Stomach smooth muscle (tissue), 2 donors: ENCODE results near the gene CDKN2B-AS1.
"Not testable (repeated sequence)": the region's sequence is repeated elsewhere in the genome, so short reads cannot be mapped to it uniquely, and the experiment has no call there.

Source experiments
- H3K27ac ChIP-seq: one replicate; pipeline ENCODE4 v1.7.0; 2013; ENCODE audit warnings: mild to moderate bottlenecking, low read length, inconsistent platforms
- H3K27me3 ChIP-seq, 2 donors: one replicate each; pipeline ENCODE4 v1.7.0; 2013; ENCODE audit warnings: low read length in 2 of 2; ENCODE audit not compliant: insufficient read depth in 2 of 2, control insufficient read depth in 1 of 2
- H3K36me3 ChIP-seq, 2 donors: one replicate each; pipeline ENCODE4 v1.7.0; 2013; ENCODE audit warnings: low read length in 2 of 2; ENCODE audit not compliant: control insufficient read depth in 2 of 2, insufficient read depth in 2 of 2
- H3K4me1 ChIP-seq: one replicate; pipeline ENCODE4 v1.7.0; 2013; ENCODE audit warnings: low read length; ENCODE audit not compliant: control insufficient read depth, insufficient read depth
- H3K4me3 ChIP-seq, 2 donors: one replicate each; pipeline ENCODE4 v1.7.0; 2013; ENCODE audit warnings: low read length in 2 of 2
- H3K9ac ChIP-seq, 2 donors: one replicate each; pipeline ENCODE4 v1.7.0; 2013; ENCODE audit warnings: low read length in 2 of 2, mild to moderate bottlenecking in 1 of 2
- H3K9me3 ChIP-seq, 2 donors: one replicate each; pipeline ENCODE4 v1.7.0; 2013; ENCODE audit warnings: low read length in 2 of 2; ENCODE audit not compliant: control insufficient read depth in 2 of 2
- donor health status: healthy.
- donor health status: Pancreatic carcinoma.

CDKN2B-AS1 gene

DNA sequence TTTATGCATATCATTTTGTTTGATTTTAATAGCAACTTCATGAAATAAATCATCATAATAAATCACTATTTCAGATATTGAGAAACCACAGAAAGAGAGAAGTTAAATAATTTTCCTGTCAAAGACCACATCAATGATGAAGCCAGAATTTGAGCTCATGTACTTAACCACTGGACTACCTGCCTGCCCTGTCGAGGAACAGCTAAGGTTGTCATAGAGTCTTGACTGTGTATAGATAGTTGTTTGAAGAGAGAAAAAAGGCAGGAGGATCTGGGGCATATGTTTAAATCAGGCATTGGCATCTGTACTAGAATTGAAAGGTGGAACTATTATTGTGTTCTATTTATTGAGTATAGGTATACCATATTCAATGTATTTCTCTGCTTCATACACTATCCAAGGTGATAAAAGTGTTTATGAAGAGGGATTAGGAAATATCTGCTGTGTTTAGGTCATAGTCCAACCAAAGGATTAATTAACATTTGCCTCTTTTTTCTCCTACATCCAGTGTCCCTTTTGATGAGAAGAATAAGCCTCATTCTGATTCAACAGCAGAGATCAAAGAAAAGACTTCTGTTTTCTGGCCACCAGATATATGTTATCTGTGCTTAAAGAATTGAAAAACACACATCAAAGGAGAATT is 51.8 kb downstream of the CDKN2B-AS1 start:
- Histone ChIP-seq H3K9ac (no peak overlapping the region), H3K27ac (no peak overlapping the region), H3K9me3 (no peaks in the 10 kb centered on the region), H3K36me3 (no peaks in the 10 kb centered on the region), H3K27me3 (no peaks in the 10 kb centered on the region), H3K4me3 (no peak overlapping the region), H3K4me1 (no peaks in the 10 kb centered on the region)

DNA sequence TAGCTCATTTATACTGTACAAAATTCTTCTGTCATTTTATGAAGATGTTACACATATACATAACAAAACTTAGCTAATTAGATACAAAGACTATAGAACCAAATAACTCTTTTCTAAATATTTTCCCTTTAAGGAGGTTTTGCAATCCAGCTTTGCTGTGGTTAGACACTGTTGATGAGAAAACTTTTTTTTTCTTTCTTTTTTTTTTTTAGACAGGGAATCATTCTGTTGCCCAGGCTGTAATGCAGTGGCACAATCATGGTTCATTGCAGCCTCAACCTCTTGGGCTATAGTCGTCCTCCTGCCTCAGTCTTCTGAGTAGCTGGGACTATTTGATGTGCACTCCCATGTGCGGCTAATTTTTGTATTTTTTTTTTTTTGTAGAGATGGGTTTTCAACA is 53.0 kb downstream of the CDKN2B-AS1 start:
- H3K4me1 ChIP-seq: no peaks in the 10 kb centered on the region
- no peaks in the 10 kb centered on the region for H3K9me3 ChIP-seq
- no peak overlapping the region for H3K27ac ChIP-seq
- no peaks in the 10 kb centered on the region for H3K27me3 ChIP-seq
- no peak overlapping the region for H3K9ac ChIP-seq
- no peaks in the 10 kb centered on the region for H3K36me3 ChIP-seq
- no peak overlapping the region for H3K4me3 ChIP-seq

DNA sequence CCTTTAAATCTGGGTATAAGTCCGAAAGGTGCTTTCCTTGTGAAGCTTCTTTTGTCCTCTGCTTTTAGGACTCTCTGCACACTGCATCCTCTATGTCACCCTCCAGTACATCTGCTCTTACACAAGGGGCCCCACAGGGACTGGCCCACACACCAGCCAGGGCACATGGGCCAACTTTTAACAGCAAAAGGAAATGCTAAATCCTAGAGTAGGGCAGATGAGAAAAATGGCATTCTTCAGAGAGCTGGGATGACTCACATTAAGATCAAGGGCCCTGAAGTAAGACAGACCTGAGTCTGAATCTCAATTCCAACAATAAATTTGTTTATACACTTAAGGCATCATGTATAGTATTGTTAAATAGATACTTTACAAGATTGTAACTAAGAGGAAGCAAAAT is 54.8 kb downstream of the CDKN2B-AS1 start:
- Histone ChIP-seq H3K4me1 (no peaks in the 10 kb centered on the region), H3K9me3 (no peaks in the 10 kb centered on the region), H3K36me3 (no peaks in the 10 kb centered on the region), H3K4me3 (no peak overlapping the region), H3K27ac (no peak overlapping the region), H3K9ac (no peak overlapping the region), H3K27me3 (no peaks in the 10 kb centered on the region)

DNA sequence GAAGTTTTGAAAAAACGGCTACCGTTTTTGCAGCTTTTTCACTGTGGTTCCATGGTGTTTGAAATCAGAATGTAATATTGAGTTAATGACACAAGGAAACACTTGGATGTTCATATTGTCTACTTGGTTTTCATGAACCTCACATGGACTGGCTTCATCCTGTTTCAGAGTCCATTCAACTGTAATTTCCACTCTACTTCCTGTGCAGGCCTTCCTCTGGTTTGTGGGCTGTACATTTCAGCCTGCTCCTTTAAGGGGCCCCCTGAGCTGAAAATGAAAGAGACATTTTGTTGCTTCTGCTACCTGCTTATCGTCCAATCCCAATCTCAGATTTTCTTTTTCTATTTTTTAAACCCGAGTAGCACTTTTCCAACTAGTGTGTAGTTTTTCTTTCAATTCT is 56.3 kb downstream of the CDKN2B-AS1 start:
- no peak overlapping the region for H3K9ac ChIP-seq
- H3K9me3 ChIP-seq: no peaks in the 10 kb centered on the region
- H3K27ac ChIP-seq: no peak overlapping the region
- no peaks in the 10 kb centered on the region for H3K36me3 ChIP-seq
- H3K4me3 ChIP-seq: no peak overlapping the region
- no peaks in the 10 kb centered on the region for H3K27me3 ChIP-seq
- no peaks in the 10 kb centered on the region for H3K4me1 ChIP-seq

DNA sequence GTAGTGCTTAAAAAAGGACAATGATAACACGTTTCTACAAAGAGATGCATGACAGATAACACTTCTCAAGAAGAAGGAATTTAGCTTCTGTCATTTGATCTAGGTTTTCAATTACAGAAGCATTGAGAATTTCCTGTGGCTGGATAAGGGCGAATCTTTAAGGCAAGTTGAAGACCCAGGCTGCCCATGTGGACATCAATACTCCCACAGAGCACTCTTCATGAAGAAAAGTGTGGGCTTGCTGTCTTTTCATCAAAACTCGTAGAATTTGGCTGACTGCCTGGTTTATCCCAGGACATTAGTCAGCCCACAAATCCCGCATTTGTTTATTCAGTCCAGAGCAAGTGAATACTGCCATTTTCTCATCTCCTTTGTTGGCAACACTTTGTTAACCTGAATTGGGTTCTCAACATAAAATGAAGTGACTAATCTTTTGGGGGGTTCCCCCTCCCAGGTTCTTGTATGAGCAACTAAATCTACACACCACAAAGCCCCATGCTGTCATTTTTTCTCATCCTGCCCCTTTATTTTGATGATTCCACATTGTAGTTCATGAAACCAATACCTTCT is 57.9 kb downstream of the CDKN2B-AS1 start:
- H3K9me3 ChIP-seq: no peaks in the 10 kb centered on the region
- no peaks in the 10 kb centered on the region for H3K4me1 ChIP-seq
- no peaks in the 10 kb centered on the region for H3K36me3 ChIP-seq
- no peaks in the 10 kb centered on the region for H3K27me3 ChIP-seq
- H3K4me3 ChIP-seq: no peak overlapping the region
- H3K9ac ChIP-seq: no peak overlapping the region
- no peak overlapping the region for H3K27ac ChIP-seq

DNA sequence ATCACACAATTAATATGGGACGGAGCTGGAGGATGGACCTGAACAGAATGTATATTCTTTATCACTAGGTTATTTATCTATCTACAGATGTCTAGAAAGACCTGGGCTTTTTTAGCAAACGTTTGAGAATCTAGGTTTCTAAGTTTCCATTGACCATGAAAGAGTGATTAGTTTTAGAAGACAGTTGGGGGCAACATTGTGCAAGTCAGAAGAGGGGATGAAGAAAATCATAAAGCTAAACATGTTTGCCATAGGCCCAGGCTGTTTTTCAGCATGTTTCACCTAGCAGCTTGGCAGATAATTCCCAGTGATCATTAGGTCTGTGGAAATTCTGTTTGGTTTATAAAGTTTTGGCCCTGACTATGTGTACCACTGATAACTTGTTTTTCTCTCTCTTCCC is 58.6 kb downstream of the CDKN2B-AS1 start:
- H3K36me3 ChIP-seq: no peaks in the 10 kb centered on the region
- H3K27me3 ChIP-seq: no peaks in the 10 kb centered on the region
- no peaks in the 10 kb centered on the region for H3K9me3 ChIP-seq
- no peaks in the 10 kb centered on the region for H3K4me1 ChIP-seq
- H3K9ac ChIP-seq: no peak overlapping the region
- H3K4me3 ChIP-seq: no peak overlapping the region
- H3K27ac ChIP-seq: no peak overlapping the region

DNA sequence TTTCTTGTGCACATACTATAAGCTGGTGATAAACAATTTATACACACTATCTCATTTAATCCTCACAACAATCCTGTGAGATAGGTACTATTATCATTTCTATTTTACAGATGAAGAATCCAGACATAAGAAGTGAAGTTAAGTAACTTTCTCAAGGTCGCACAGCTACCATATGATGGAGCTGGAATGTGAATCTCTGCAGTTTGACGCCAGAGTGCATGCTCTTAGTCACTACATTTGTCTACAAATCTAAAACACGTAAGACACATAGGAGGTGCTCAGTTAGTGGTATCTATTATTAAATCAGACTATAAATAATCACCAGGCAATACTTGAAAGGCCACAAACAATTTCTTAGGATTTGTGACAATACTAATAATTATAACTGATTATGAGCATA is 59.5 kb downstream of the CDKN2B-AS1 start:
- Histone ChIP-seq H3K4me3 (no peak overlapping the region), H3K36me3 (no peaks in the 10 kb centered on the region), H3K9me3 (no peaks in the 10 kb centered on the region)

DNA sequence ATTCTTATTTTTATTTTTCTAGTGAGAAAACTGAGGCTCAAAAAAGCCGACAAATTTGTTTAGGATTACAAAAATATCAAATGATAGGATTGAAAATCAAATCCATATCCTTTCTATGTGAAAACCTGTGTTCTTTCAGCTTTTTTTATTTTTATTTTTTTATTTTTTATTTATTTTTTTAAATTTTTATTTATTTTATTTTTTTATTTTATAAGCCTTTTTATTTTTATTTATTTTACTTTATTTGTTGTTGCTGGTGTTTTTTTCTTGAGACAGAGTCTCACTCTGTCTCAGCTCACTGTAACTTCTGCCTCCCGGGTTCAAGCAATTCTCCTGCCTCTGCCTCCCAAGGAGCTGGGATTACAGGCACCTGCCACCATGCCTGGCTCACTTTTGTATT is 59.9 kb downstream of the CDKN2B-AS1 start:
- Histone ChIP-seq H3K27ac (no peak overlapping the region), H3K4me1 (no peaks in the 10 kb centered on the region), H3K9me3 (no peaks in the 10 kb centered on the region), H3K4me3 (no peak overlapping the region), H3K9ac (no peak overlapping the region), H3K36me3 (no peaks in the 10 kb centered on the region), H3K27me3 (no peaks in the 10 kb centered on the region)

More for the DNA sequence above, 59.5 kb downstream of the CDKN2B-AS1 start:
- no peaks in the 10 kb centered on the region for H3K27me3 ChIP-seq
- H3K9ac ChIP-seq: no peak overlapping the region
- H3K27ac ChIP-seq: no peak overlapping the region
- no peaks in the 10 kb centered on the region for H3K4me1 ChIP-seq

DNA sequence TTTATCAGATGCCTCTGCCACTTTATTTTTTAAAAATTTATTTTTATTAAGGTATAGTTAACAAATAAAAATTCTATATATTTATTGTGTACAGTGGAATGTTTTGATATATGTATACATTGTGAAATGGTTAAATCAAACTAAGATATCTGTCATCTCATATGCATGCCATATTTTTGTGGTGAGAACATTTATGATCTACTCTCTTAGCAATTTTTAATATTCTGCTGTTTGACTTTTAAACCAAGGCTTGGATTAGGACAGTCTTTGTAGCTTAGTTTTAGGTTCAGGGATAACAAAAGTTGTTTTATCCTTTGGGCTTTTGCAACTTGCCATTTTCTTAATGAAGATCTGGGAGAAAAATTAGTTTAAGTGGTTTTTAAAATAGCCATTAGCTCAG is 60.5 kb downstream of the CDKN2B-AS1 start:
- no peaks in the 10 kb centered on the region for H3K36me3 ChIP-seq
- H3K4me1 ChIP-seq: no peaks in the 10 kb centered on the region
- H3K27me3 ChIP-seq: no peaks in the 10 kb centered on the region
- no peak overlapping the region for H3K9ac ChIP-seq
- H3K27ac ChIP-seq: no peak overlapping the region
- H3K9me3 ChIP-seq: no peaks in the 10 kb centered on the region
- no peak overlapping the region for H3K4me3 ChIP-seq

DNA sequence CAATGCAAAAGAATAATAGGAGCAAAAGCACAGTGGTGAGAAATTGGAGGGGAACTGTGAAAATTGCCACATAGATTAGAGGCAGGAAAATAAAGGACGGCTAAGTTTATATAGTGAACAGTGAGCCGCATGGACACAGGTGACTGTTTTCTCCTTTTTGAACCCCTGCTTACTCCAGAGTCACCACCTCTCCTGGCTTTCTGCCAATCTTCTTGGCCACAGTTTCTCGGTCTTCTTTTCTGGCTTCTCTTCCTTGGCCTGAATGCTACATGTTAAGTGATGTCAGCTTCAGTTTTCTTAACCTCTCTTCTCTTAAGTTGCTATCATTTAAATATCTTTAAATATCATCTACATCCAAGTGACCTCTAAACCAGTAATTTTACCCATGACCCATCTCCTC is 61.8 kb downstream of the CDKN2B-AS1 start:
- H3K36me3 ChIP-seq: no peaks in the 10 kb centered on the region
- H3K9me3 ChIP-seq: no peaks in the 10 kb centered on the region
- no peak overlapping the region for H3K27ac ChIP-seq
- H3K4me3 ChIP-seq: no peak overlapping the region
- H3K27me3 ChIP-seq: no peaks in the 10 kb centered on the region
- no peak overlapping the region for H3K9ac ChIP-seq
- H3K4me1 ChIP-seq: no peaks in the 10 kb centered on the region

DNA sequence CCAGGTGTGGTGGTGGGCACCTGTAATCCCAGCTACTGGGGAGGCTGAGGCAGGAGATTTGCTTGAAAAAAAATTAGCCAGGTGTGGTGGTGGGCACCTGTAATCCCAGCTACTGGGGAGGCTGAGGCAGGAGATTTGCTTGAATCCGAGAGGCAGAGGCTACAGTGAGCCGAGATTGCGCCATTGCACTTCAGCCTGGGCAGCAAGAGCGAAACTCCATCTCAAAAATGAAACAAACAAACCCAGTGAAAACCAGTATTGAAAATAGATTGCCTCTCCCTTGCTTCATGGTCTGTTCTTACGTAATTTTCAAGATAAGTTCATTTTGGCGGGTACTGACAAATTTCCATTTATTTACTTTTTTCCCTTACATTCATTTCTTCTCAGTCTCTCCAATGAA is 63.4 kb downstream of the CDKN2B-AS1 start:
- H3K4me3 ChIP-seq, H3K36me3 ChIP-seq, H3K27me3 ChIP-seq, H3K4me1 ChIP-seq, H3K9me3 ChIP-seq, H3K27ac ChIP-seq, H3K9ac ChIP-seq: not testable (repeated sequence)
